Hematopoietic multipotent progenitor cell treated with erythropoietin and hydrocortisone succinate and interleukin-3 and kit ligand, for 8 days (in vitro differentiated cells): ENCODE data around the gene CRTC1.
"Not testable (repeated sequence)": the region's sequence is repeated elsewhere in the genome, so short reads cannot be mapped to it uniquely, and the experiment has no call there.

Source experiments
- DNase-seq: peaks from one replicate; pipeline ENCODE4 v3.0.0-alpha.2; 2015

Gene CRTC1

GRCh38 chr19:18809149-18809868, 125.8 kb downstream of the CRTC1 start:
- DNase-seq: no peak

GRCh38 chr19:18811638-18812037, 128.2 kb downstream of the CRTC1 start:
- not testable (repeated sequence) for DNase-seq

GRCh38 chr19:18814063-18814462, 130.6 kb downstream of the CRTC1 start:
- DNase-seq: no peak

- DNase-seq: no peak
These were observed 132.2 kb downstream of the CRTC1 start for GRCh38 chr19:18815673-18816072.

- DNase-seq: not testable (repeated sequence)
These were observed 133.2 kb downstream of the CRTC1 start for GRCh38 chr19:18816645-18817044.

GRCh38 chr19:18817574-18817973, 134.1 kb downstream of the CRTC1 start:
- no peak for DNase-seq

GRCh38 chr19:18828786-18829185, 145.3 kb downstream of the CRTC1 start:
- DNase-seq: no peak

- no peak for DNase-seq
These were observed 147.0 kb downstream of the CRTC1 start for GRCh38 chr19:18830488-18830887.

- peak; percentile 94 for DNase-seq
These were observed 148.2 kb downstream of the CRTC1 start, which contains the start of gene UPF1 for GRCh38 chr19:18831524-18832305. UPF1 (plus strand) TSS chr19:18831959; CDS start chr19:18832210, 251 bp downstream.
